Suppressor macrophage treated with lipopolysaccharide for 1 hour (primary cell): ENCODE results near the gene DOK3.
A peak's percentile ranks its signal among the peaks of the same experiment; 100 is the strongest.

Experiments used
- DNase-seq, 3 donors: peaks; one replicate each; pipeline ENCODE4 v3.0.0-alpha.2; 2020 to 2022

Gene DOK3

GRCh38 chr5:177509381-177509951 is at the start of gene DOK3:
TSS of gene DOK3 (minus strand) at chr5:177509826. CDS start at chr5:177509540, 286 bp downstream.
- DNase-seq = peak; percentile 76 to 84 (median 76)

GRCh38 chr5:177557796-177558195 is 48.2 kb upstream of the DOK3 start:
- no peak for DNase-seq

- DNase-seq = peak in 1 of 3 donors; percentile 10
Measured at GRCh38 chr5:177557041-177557647, 47.5 kb upstream of the DOK3 start.

- DNase-seq = no peak
Measured at GRCh38 chr5:177555665-177556064, 46.0 kb upstream of the DOK3 start.

- no peak for DNase-seq
Measured at GRCh38 chr5:177555228-177555627, 45.6 kb upstream of the DOK3 start.

- peak; percentile 94 to 96 (median 95) for DNase-seq
Measured at GRCh38 chr5:177554474-177555111, 45.0 kb upstream of the DOK3 start, which contains the start of gene FAM193B. TSS of gene FAM193B (minus strand) at chr5:177554563. CDS start at chr5:177554458, 105 bp downstream.

- peak; percentile 21 to 60 (median 36) for DNase-seq
Measured at GRCh38 chr5:177553671-177554429, 44.2 kb upstream of the DOK3 start.

GRCh38 chr5:177552839-177553455 is 43.3 kb upstream of the DOK3 start:
- DNase-seq = no peak

GRCh38 chr5:177550122-177550521 is 40.5 kb upstream of the DOK3 start:
- DNase-seq = peak in 1 of 3 donors; percentile 16

GRCh38 chr5:177548495-177548894 is 38.9 kb upstream of the DOK3 start:
- no peak for DNase-seq

- DNase-seq = no peak
Measured at GRCh38 chr5:177547736-177548135, 38.1 kb upstream of the DOK3 start.

- peak; percentile 74 to 91 (median 90) for DNase-seq
Measured at GRCh38 chr5:177546258-177546741, 36.7 kb upstream of the DOK3 start.

GRCh38 chr5:177545487-177546257 is 36.0 kb upstream of the DOK3 start:
- peak; percentile 88 to 94 (median 94) for DNase-seq

- DNase-seq = no peak
Measured at GRCh38 chr5:177542816-177543465, 33.3 kb upstream of the DOK3 start.

GRCh38 chr5:177540438-177540837 is 30.8 kb upstream of the DOK3 start:
- DNase-seq = no peak

GRCh38 chr5:177539411-177539810 is 29.8 kb upstream of the DOK3 start:
- DNase-seq = no peak

- DNase-seq = no peak
Measured at GRCh38 chr5:177538876-177539275, 29.2 kb upstream of the DOK3 start.

- no peak for DNase-seq
Measured at GRCh38 chr5:177537389-177538361, 28.0 kb upstream of the DOK3 start.

GRCh38 chr5:177536386-177536785 is 26.8 kb upstream of the DOK3 start:
- DNase-seq = no peak

GRCh38 chr5:177535125-177535524 is 25.5 kb upstream of the DOK3 start:
- DNase-seq = no peak
